ENCODE measurements around the gene GTF3C5. TPM values are rescaled to one million over a fixed set of nuclear protein-coding genes. Genes with fewer than 3 reads are reported as not detected.

The GTF3C5 gene
- total and polyA plus RNA-seq, 7 experiments from 2014 or later, result 39.9 to 77.9 (median 48.8) TPM

GRCh38 chr9:133008406-133008805, 22.4 kb upstream of the GTF3C5 start:
- H3K4me3 ChIP-seq (ENCODE audit: low read length), result no peak overlapping the region
- Mint-ChIP-seq H3K4me3 (no peak overlapping the region), H3K4me1 (peaks cover 0 to 2% (median 0%) of the 10 kb centered on the region in 7 donors), H3K9me3 (peaks cover 0 to 16% (median 2%) of the 10 kb centered on the region in 11 donors), H3K27ac (no peak overlapping the region), H3K36me3 (no peaks in the 10 kb centered on the region), H3K27me3 (peaks cover 22 to 51% (median 31%) of the 10 kb centered on the region in 5 donors)
- H3K36me3 ChIP-seq (ENCODE audit: control insufficient read depth in 2 of 3, insufficient read depth in 3 of 3, low read length in 3 of 3), result no peaks in the 10 kb centered on the region
- no peaks in the 10 kb centered on the region for H3K27me3 ChIP-seq (ENCODE audit: control insufficient read depth in 2 of 2, insufficient read depth in 2 of 2, low read length in 2 of 2)
- ATAC-seq, result no peak
- intact Hi-C loops (cut with micrococcal nuclease), result no loop called here
- H3K9me3 ChIP-seq (ENCODE audit: control insufficient read depth in 2 of 3, low read length in 3 of 3), result no peaks in the 10 kb centered on the region
- DNase-seq, result no peak
- POLR2A ChIA-PET, result no interaction called here
- CTCF ChIA-PET, result no interaction called here
- no peaks in the 10 kb centered on the region for H3K4me1 ChIP-seq (ENCODE audit: control insufficient read depth in 2 of 2, insufficient read depth in 2 of 2, low read length in 2 of 2)
- H3K27ac ChIP-seq (ENCODE audit: low read depth, low read length), result no peak overlapping the region

GRCh38 chr9:133008824-133009223, 22.0 kb upstream of the GTF3C5 start:
- DNase-seq (no peak), ATAC-seq (peak; percentile 20)
- no peak overlapping the region for H3K27ac Mint-ChIP-seq
- intact Hi-C loops (cut with micrococcal nuclease), result no loop called here
- H3K27ac ChIP-seq (ENCODE audit: low read depth, low read length), result no peak overlapping the region
- no peaks in the 10 kb centered on the region for H3K4me1 ChIP-seq (ENCODE audit: control insufficient read depth in 2 of 2, insufficient read depth in 2 of 2, low read length in 2 of 2)
- no peak overlapping the region for H3K4me3 ChIP-seq (ENCODE audit: low read length)
- H3K36me3 ChIP-seq (ENCODE audit: control insufficient read depth in 2 of 3, insufficient read depth in 3 of 3, low read length in 3 of 3), result no peaks in the 10 kb centered on the region
- H3K4me3 Mint-ChIP-seq, result no peak overlapping the region
- H3K27me3 Mint-ChIP-seq, result peaks cover 20 to 46% (median 31%) of the 10 kb centered on the region in 5 donors
- ChIA-PET CTCF (no interaction called here), POLR2A (no interaction called here)
- H3K9me3 Mint-ChIP-seq, result peaks cover 0 to 16% (median 2%) of the 10 kb centered on the region in 11 donors
- no peaks in the 10 kb centered on the region for H3K27me3 ChIP-seq (ENCODE audit: control insufficient read depth in 2 of 2, insufficient read depth in 2 of 2, low read length in 2 of 2)
- peaks cover 0 to 2% (median 0%) of the 10 kb centered on the region in 7 donors for H3K4me1 Mint-ChIP-seq
- no peaks in the 10 kb centered on the region for H3K9me3 ChIP-seq (ENCODE audit: control insufficient read depth in 2 of 3, low read length in 3 of 3)
- no peaks in the 10 kb centered on the region for H3K36me3 Mint-ChIP-seq

- H3K36me3 ChIP-seq (ENCODE audit: control insufficient read depth in 2 of 3, insufficient read depth in 3 of 3, low read length in 3 of 3), result no peaks in the 10 kb centered on the region
- Mint-ChIP-seq H3K36me3 (peaks cover 0 to 4% (median 0%) of the 10 kb centered on the region in 5 donors), H3K4me1 (peaks cover 0 to 2% (median 0%) of the 10 kb centered on the region in 7 donors), H3K9me3 (peaks cover 0 to 25% (median 7%) of the 10 kb centered on the region in 11 donors), H3K27me3 (peaks cover 22 to 43% (median 32%) of the 10 kb centered on the region in 5 donors), H3K4me3 (no peak overlapping the region), H3K27ac (no peak overlapping the region)
- DNase-seq (no peak), ATAC-seq (no peak)
- no peaks in the 10 kb centered on the region for H3K4me1 ChIP-seq (ENCODE audit: control insufficient read depth in 2 of 2, insufficient read depth in 2 of 2, low read length in 2 of 2)
- ChIA-PET CTCF (interaction anchor here (1.6 kb wide), 1 partner anchor 12 kb away, joined by 5 read pairs; no protein-coding TSS in a partner anchor), POLR2A (no interaction called here)
- H3K4me3 ChIP-seq (ENCODE audit: low read length), result no peak overlapping the region
- intact Hi-C loops (cut with micrococcal nuclease), result no loop called here
- H3K27ac ChIP-seq (ENCODE audit: low read depth, low read length), result no peak overlapping the region
- no peaks in the 10 kb centered on the region for H3K9me3 ChIP-seq (ENCODE audit: control insufficient read depth in 2 of 3, low read length in 3 of 3)
- no peaks in the 10 kb centered on the region for H3K27me3 ChIP-seq (ENCODE audit: control insufficient read depth in 2 of 2, insufficient read depth in 2 of 2, low read length in 2 of 2)
These were observed 20.8 kb upstream of the GTF3C5 start for GRCh38 chr9:133009906-133010582.

GRCh38 chr9:133014696-133015095, 16.1 kb upstream of the GTF3C5 start:
- peaks cover 0 to 36% (median 15%) of the 10 kb centered on the region in 11 donors for H3K9me3 Mint-ChIP-seq
- no peaks in the 10 kb centered on the region for H3K9me3 ChIP-seq (ENCODE audit: control insufficient read depth in 2 of 3, low read length in 3 of 3)
- ChIA-PET POLR2A (no interaction called here), CTCF (no interaction called here)
- H3K4me3 ChIP-seq (ENCODE audit: low read length), result no peak overlapping the region
- H3K4me3 Mint-ChIP-seq, result no peak overlapping the region
- H3K4me1 ChIP-seq (ENCODE audit: control insufficient read depth in 2 of 2, insufficient read depth in 2 of 2, low read length in 2 of 2), result no peaks in the 10 kb centered on the region
- H3K36me3 ChIP-seq (ENCODE audit: control insufficient read depth in 2 of 3, insufficient read depth in 3 of 3, low read length in 3 of 3), result no peaks in the 10 kb centered on the region
- H3K27me3 ChIP-seq (ENCODE audit: control insufficient read depth in 2 of 2, insufficient read depth in 2 of 2, low read length in 2 of 2), result no peaks in the 10 kb centered on the region
- peaks cover 0 to 6% (median 0%) of the 10 kb centered on the region in 5 donors for H3K36me3 Mint-ChIP-seq
- H3K27ac Mint-ChIP-seq, result peak overlapping the region in 1 of 9 donors; percentile 64
- no peak for ATAC-seq
- intact Hi-C loops (cut with micrococcal nuclease), result no loop called here
- H3K4me1 Mint-ChIP-seq, result no peaks in the 10 kb centered on the region
- H3K27me3 Mint-ChIP-seq, result peaks cover 8 to 34% (median 17%) of the 10 kb centered on the region in 5 donors
- DNase-seq, result no peak
- no peak overlapping the region for H3K27ac ChIP-seq (ENCODE audit: low read depth, low read length)

- ChIA-PET CTCF (interaction anchor here (0.7 to 2.6 kb wide), 7 partner anchors 10 to 146 kb away, joined by 3 to 14 read pairs (median 4); no protein-coding TSS in a partner anchor), POLR2A (no interaction called here)
- peak in 5 of 9 donors; percentile 11 to 55 (median 14) for DNase-seq
- H3K27me3 Mint-ChIP-seq, result no peaks in the 10 kb centered on the region
- peak overlapping the region in 1 of 10 donors; percentile 66 for H3K4me3 Mint-ChIP-seq
- H3K27ac ChIP-seq (ENCODE audit: low read depth, low read length), result no peak overlapping the region
- H3K4me1 Mint-ChIP-seq, result peaks cover 0 to 27% (median 19%) of the 10 kb centered on the region in 7 donors
- no peak overlapping the region for H3K4me3 ChIP-seq (ENCODE audit: low read length)
- H3K9me3 ChIP-seq (ENCODE audit: control insufficient read depth in 2 of 3, low read length in 3 of 3), result no peaks in the 10 kb centered on the region
- no peaks in the 10 kb centered on the region for H3K9me3 Mint-ChIP-seq
- intact Hi-C loops (cut with micrococcal nuclease), result loop anchor here in 1 of 2 donors (5.0 kb wide), 1 partner anchor 46 kb away; the partner anchor contains the start of gene GFI1B
- peak overlapping the region in 1 of 9 donors; percentile 49 for H3K27ac Mint-ChIP-seq
- no peak for ATAC-seq
- H3K4me1 ChIP-seq (ENCODE audit: control insufficient read depth in 2 of 2, insufficient read depth in 2 of 2, low read length in 2 of 2), result peaks cover 0 to 8% of the 10 kb centered on the region in 2 donors
- no peaks in the 10 kb centered on the region for H3K36me3 ChIP-seq (ENCODE audit: control insufficient read depth in 2 of 3, insufficient read depth in 3 of 3, low read length in 3 of 3)
- peaks cover 0 to 5% (median 0%) of the 10 kb centered on the region in 5 donors for H3K36me3 Mint-ChIP-seq
- no peaks in the 10 kb centered on the region for H3K27me3 ChIP-seq (ENCODE audit: control insufficient read depth in 2 of 2, insufficient read depth in 2 of 2, low read length in 2 of 2)
These were observed 7.5 kb upstream of the GTF3C5 start for GRCh38 chr9:133023117-133023890.

GRCh38 chr9:133026426-133026825, 4.4 kb upstream of the GTF3C5 start:
- Mint-ChIP-seq H3K36me3 (peaks cover 0 to 7% (median 0%) of the 10 kb centered on the region in 5 donors), H3K4me3 (peak overlapping the region in 1 of 10 donors; percentile 41), H3K27me3 (no peaks in the 10 kb centered on the region), H3K9me3 (no peaks in the 10 kb centered on the region), H3K27ac (peak overlapping the region in 2 of 9 donors; percentile 38 to 41), H3K4me1 (peaks cover 7 to 49% (median 41%) of the 10 kb centered on the region in 7 donors)
- H3K4me1 ChIP-seq (ENCODE audit: control insufficient read depth in 2 of 2, insufficient read depth in 2 of 2, low read length in 2 of 2), result peaks cover 9 to 10% of the 10 kb centered on the region in 2 donors
- no peak for ATAC-seq
- H3K27ac ChIP-seq (ENCODE audit: low read depth, low read length), result no peak overlapping the region
- no peaks in the 10 kb centered on the region for H3K9me3 ChIP-seq (ENCODE audit: control insufficient read depth in 2 of 3, low read length in 3 of 3)
- intact Hi-C loops (cut with micrococcal nuclease), result no loop called here
- peaks cover 0 to 5% (median 0%) of the 10 kb centered on the region in 3 experiments for H3K36me3 ChIP-seq (ENCODE audit: control insufficient read depth in 2 of 3, insufficient read depth in 3 of 3, low read length in 3 of 3)
- no peak overlapping the region for H3K4me3 ChIP-seq (ENCODE audit: low read length)
- no peak for DNase-seq
- ChIA-PET CTCF (interaction anchor here (0.6 kb wide), 1 partner anchor 123 kb away, joined by 3 read pairs; no protein-coding TSS in a partner anchor), POLR2A (interaction anchor here (1.0 to 1.2 kb wide), 2 partner anchors 106 to 110 kb away, joined by 3 read pairs; no protein-coding TSS in a partner anchor)
- H3K27me3 ChIP-seq (ENCODE audit: control insufficient read depth in 2 of 2, insufficient read depth in 2 of 2, low read length in 2 of 2), result no peaks in the 10 kb centered on the region
